ENCODE measurements around the gene PDE8A. TPM values are rescaled to one million over a fixed set of nuclear protein-coding genes. Genes with fewer than 3 reads are reported as not detected.

Gene PDE8A
- total RNA-seq, 1 donor from 2014 or later = 24.6 TPM

DNA sequence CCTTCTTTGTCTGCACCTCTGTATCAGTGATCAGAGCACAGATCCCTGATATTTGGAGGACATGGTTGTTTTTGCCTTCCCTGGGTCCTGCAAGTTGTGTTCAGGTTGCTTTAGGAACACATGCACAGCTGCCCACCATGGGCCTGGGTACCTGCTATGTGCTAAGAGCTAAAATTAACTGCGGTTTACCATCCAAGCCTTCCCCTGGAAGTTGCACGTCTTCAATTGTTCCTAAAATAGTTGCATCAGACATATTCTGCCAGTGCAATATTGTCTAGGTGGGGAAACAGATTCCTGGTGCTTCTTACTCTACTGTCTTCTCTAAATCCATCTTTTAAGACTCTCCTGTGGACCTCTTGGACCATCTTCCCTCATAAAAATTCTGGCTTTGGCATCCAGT lies 80.9 kb downstream of the PDE8A start:
- H3K4me3 ChIP-seq (ENCODE audit: low read depth, low read length) = no peak overlapping the region
- TF ChIP-seq, protein P1, sequence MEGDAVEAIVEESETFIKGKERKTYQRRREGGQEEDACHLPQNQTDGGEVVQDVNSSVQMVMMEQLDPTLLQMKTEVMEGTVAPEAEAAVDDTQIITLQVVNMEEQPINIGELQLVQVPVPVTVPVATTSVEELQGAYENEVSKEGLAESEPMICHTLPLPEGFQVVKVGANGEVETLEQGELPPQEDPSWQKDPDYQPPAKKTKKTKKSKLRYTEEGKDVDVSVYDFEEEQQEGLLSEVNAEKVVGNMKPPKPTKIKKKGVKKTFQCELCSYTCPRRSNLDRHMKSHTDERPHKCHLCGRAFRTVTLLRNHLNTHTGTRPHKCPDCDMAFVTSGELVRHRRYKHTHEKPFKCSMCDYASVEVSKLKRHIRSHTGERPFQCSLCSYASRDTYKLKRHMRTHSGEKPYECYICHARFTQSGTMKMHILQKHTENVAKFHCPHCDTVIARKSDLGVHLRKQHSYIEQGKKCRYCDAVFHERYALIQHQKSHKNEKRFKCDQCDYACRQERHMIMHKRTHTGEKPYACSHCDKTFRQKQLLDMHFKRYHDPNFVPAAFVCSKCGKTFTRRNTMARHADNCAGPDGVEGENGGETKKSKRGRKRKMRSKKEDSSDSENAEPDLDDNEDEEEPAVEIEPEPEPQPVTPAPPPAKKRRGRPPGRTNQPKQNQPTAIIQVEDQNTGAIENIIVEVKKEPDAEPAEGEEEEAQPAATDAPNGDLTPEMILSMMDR (conservative IDR thresholded peaks at IDR 0.05; ENCODE audit: low read depth, low read length) = no peak
- DNase-seq (ENCODE audit: low read depth) = no peak

DNA sequence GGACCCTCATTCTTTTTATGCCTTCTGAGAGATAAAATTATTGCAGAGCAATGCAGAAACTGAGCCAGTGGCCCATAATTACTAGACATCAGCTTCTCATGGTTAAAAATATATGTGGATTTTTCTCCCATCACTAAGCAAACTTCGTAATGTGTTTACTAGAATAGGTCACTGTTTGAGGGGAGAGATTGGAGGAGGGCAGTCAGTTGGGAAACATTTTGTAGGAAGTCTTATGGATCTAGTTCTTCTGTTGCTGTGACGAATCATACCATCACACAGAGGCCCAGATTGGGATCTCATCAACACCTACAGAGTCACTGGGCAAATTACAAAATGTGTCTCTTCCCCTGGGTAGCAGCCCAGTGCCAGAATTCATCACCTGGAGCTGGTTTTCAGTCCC lies 81.4 kb downstream of the PDE8A start:
- H3K4me3 ChIP-seq (ENCODE audit: low read depth, low read length) = no peak overlapping the region
- TF ChIP-seq, protein P1 (conservative IDR thresholded peaks at IDR 0.05; ENCODE audit: low read depth, low read length) = no peak
- no peak for DNase-seq (ENCODE audit: low read depth)

DNA sequence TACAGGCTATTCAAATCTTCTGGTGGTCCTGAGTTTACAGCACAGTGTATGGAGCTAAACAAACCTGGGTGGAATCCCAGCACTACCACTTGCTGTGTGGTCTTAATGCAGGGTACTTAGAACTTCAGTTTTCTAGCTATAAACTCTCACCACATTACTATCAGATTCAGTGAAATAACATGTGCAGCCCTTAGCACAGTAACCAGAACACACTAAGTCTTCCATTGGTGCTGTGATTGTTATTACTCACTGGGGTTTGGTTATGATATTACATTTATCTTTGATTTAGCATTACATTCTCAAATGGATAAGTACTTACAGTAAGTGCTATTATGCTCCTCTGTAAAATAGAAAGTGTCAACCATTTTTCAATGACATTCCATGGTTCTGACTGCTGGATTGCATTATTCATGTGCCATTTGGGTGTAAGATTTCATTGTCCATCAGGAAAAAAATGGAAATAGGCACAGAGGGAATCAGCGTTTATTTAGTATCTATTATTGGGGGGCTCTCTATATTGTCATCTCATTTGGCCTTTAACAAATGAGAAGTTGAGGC lies 81.9 kb downstream of the PDE8A start:
- TF ChIP-seq, protein P1 (conservative IDR thresholded peaks at IDR 0.05; ENCODE audit: low read depth, low read length) = no peak
- DNase-seq (ENCODE audit: low read depth) = no peak
- no peak overlapping the region for H3K4me3 ChIP-seq (ENCODE audit: low read depth, low read length)

DNA sequence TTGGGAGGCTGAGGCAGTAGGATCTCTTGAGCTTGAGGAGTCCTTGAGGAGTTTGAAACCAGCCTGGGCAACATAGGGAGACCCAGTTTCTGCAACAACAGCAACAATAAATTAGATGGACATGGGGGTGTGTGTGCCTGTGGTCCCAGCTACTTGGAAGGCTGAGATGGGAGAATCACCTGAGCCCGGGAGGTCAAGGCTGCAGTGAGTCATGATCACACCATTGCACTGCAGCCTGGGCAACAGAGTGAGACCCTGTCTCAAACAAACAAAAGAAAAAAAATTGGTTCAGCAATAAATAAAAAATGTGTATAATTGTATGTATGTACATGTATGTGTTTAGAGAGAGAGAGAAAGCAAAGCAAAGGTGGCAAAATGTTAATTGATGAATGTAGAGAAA lies 83.1 kb downstream of the PDE8A start:
- no peak overlapping the region for H3K4me3 ChIP-seq (ENCODE audit: low read depth, low read length)
- TF ChIP-seq, protein P1 (conservative IDR thresholded peaks at IDR 0.05; ENCODE audit: low read depth, low read length) = no peak
- no peak for DNase-seq (ENCODE audit: low read depth)

DNA sequence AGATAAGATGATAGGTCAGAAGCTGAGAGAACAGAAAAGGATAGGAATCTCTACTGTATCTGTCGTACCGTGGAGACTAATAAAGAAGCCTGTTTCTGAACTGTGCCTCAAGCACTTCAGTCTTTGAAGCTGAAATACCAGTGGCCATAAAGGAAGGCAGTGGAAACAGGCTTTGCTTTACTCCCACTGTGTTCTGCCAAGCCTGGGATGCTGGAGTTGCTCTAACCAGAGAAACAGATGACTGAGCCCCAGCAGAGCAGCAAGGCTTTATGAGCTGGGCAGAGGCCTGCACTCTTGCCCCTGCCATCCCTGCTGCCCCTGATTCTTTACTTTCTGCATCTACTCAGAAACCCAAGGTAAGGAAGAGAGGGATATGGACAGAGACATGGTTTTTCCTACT lies 89.4 kb downstream of the PDE8A start:
- TF ChIP-seq, protein P1 (conservative IDR thresholded peaks at IDR 0.05; ENCODE audit: low read depth, low read length) = no peak
- no peak for DNase-seq (ENCODE audit: low read depth)

DNA sequence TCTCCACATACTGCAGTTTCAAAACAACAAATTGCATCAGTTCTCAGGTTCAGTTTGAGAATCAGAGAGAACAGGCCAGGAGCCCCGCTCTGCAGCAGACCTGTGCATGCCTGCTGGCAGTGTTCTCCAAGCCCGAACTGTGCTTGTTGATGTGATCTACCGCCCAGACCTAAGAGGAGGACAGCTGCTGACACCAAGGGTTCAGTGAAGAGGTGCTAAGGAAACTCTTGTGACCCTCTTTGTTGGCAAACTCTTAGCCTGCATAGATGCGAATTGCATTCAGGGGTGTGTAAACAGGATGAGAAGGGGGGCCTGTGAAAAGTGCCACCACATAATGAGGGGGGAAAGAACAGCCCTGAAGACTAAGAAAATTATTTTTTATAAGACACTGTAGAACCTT lies 89.8 kb downstream of the PDE8A start:
- no peak for DNase-seq (ENCODE audit: low read depth)
- TF ChIP-seq, protein P1 (conservative IDR thresholded peaks at IDR 0.05; ENCODE audit: low read depth, low read length) = no peak
- no peak overlapping the region for H3K4me3 ChIP-seq (ENCODE audit: low read depth, low read length)

More for the DNA sequence above, 89.4 kb downstream of the PDE8A start:
- no peak overlapping the region for H3K4me3 ChIP-seq (ENCODE audit: low read depth, low read length)

DNA sequence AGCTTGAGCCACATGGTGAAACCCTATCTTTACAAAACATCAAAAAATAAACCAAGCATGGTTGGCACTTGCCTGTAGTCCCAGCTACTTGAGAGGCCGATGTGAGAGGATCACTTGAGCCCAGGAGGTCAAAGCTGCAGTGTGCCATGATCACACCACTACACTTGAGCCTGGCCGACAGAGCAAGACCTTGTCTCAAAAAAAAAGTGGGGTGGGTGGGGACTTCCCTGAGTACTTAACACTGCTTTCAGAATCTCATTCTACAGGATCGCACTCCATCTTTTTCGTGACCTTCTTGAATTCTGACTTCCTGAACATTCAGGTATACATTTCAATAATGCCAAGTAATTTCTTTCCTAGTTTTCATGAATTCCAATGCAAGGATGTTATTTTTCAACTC lies 91.3 kb downstream of the PDE8A start:
- DNase-seq (ENCODE audit: low read depth) = no peak
- H3K4me3 ChIP-seq (ENCODE audit: low read depth, low read length) = no peak overlapping the region
- TF ChIP-seq, protein P1 (conservative IDR thresholded peaks at IDR 0.05; ENCODE audit: low read depth, low read length) = no peak
